Endothelial cell of umbilical vein (primary cell): ENCODE data around the gene ACAD10. TPM values are rescaled to one million over a fixed set of nuclear protein-coding genes. Genes with fewer than 3 reads are reported as not detected.
"Not testable (repeated sequence)": the region's sequence is repeated elsewhere in the genome, so short reads cannot be mapped to it uniquely, and the experiment has no call there.

Experiments used
- BruUV-seq: library from RNA; stranded (reverse); fragments of 400-500 nt; replicated peaks from 2 replicates; lab custom pipeline; 2021; lab: Mats Ljungman, UMichigan
- CTCF ChIA-PET: fragments of 300-600, 350-600 bp; sonication (Branson Sonifier 250); formaldehyde crosslinking; loops from one replicate; lab custom pipeline; 2021; ENCODE audit warnings: antibody characterized with exemption, inconsistent platforms; lab: Charles Lee
- POLR2A ChIA-PET: fragments of 300-600, 350-600 bp; sonication (Branson Sonifier 250); formaldehyde crosslinking; loops from one replicate; lab custom pipeline; 2021; ENCODE audit warnings: antibody characterized with exemption, inconsistent platforms; lab: Charles Lee
- DNase-seq: peaks from one replicate; pipeline ENCODE4 v3.0.0-alpha.2; 2011; ENCODE audit warnings: low read depth, low spot score
- FAIRE-seq: peaks from 2 replicates; lab custom pipeline; 2011; peaks lifted over from hg19 to GRCh38; lab: Jason Lieb, UNC
- H2AFZ ChIP-seq: 2 replicates; pipeline ENCODE4 v1.6.0; 2012; ENCODE audit warnings: low read depth, low read length, control low read depth, inconsistent platforms
- H3K27ac ChIP-seq: 2 replicates; pipeline ENCODE4 v1.5.1; 2011; ENCODE audit warnings: low read depth, mild to moderate bottlenecking, control low read depth, low read length, moderate library complexity; ENCODE audit not compliant: insufficient read depth
- H3K27me3 ChIP-seq, 2 experiments: 2 replicates each; pipeline versions ENCODE4 v1.6.0 to v1.6.1; 2011; ENCODE audit warnings: low read length in 2 of 2, mixed read lengths in 1 of 2; ENCODE audit not compliant: control insufficient read depth in 2 of 2, insufficient read depth in 2 of 2
- H3K36me3 ChIP-seq, 2 experiments: 2 replicates in 1 of 2; 3 replicates in 1 of 2; pipeline ENCODE4 v1.5.1; 2011; ENCODE audit warnings: low read length in 2 of 2, mild to moderate bottlenecking in 1 of 2, moderate library complexity in 1 of 2; ENCODE audit not compliant: control insufficient read depth in 2 of 2, insufficient read depth in 2 of 2; ENCODE audit errors: extremely low read depth in 1 of 2
- H3K4me1 ChIP-seq: 3 replicates; pipeline ENCODE4 v1.5.1; 2011; ENCODE audit warnings: mild to moderate bottlenecking, low read length; ENCODE audit not compliant: control insufficient read depth, insufficient read depth; ENCODE audit errors: extremely low read depth
- H3K4me2 ChIP-seq: 2 replicates; pipeline ENCODE4 v1.6.1; 2011; ENCODE audit warnings: low read length, control low read depth, mixed read lengths; ENCODE audit not compliant: insufficient read depth
- H3K4me3 ChIP-seq, 3 experiments: fragments of 200-600 bp in 1 of 3; sonication (generic), shearing (Covaris generic) in 1 of 3; replicated peaks in 1 of 3; 2 replicates each; pipeline ENCODE4 v1.5.1; 2011 to 2016; ENCODE audit warnings: control low read depth in 3 of 3, low read length in 3 of 3, mild to moderate bottlenecking in 2 of 3, inconsistent platforms in 1 of 3, low read depth in 1 of 3, moderate library complexity in 1 of 3; ENCODE audit not compliant: insufficient read depth in 1 of 3
- H3K79me2 ChIP-seq: 2 replicates; pipeline ENCODE4 v1.6.0; 2012; ENCODE audit warnings: low read length, inconsistent platforms; ENCODE audit not compliant: control insufficient read depth, insufficient read depth
- H3K9ac ChIP-seq: replicated peaks from 2 replicates; pipeline ENCODE3; 2011; ENCODE audit warnings: low read length, control low read depth; ENCODE audit not compliant: insufficient read depth; ENCODE audit errors: extremely low read depth
- H3K9me1 ChIP-seq: replicated peaks from 3 replicates; pipeline ENCODE4 v1.6.0; 2011; ENCODE audit warnings: mild to moderate bottlenecking, low read length; ENCODE audit not compliant: control insufficient read depth, insufficient read depth; ENCODE audit errors: extremely low read depth
- H3K9me3 ChIP-seq: replicated peaks from 2 replicates; pipeline ENCODE4 v1.5.1; 2012; ENCODE audit warnings: low read length, inconsistent platforms; ENCODE audit not compliant: control insufficient read depth, insufficient read depth
- H4K20me1 ChIP-seq: replicated peaks from 2 replicates; pipeline ENCODE3; 2011; ENCODE audit warnings: mild to moderate bottlenecking, low read length; ENCODE audit not compliant: control insufficient read depth, insufficient read depth; ENCODE audit errors: extremely low read depth
- EZH2 ChIP-seq: IDR thresholded peaks from 2 replicates; pipeline ENCODE4 v1.6.1; 2012; ENCODE audit warnings: borderline replicate concordance, low read depth, mild to moderate bottlenecking, moderate library complexity, low read length, inconsistent platforms; ENCODE audit not compliant: severe bottlenecking
- FOS ChIP-seq: IDR thresholded peaks from 2 replicates; pipeline ENCODE4 v1.6.1; 2011; ENCODE audit warnings: mild to moderate bottlenecking, low read length, moderate library complexity, borderline replicate concordance; ENCODE audit not compliant: insufficient read depth
- JUN ChIP-seq: IDR thresholded peaks from 2 replicates; pipeline ENCODE4 v1.6.1; 2011; ENCODE audit warnings: borderline replicate concordance, low read depth; ENCODE audit not compliant: insufficient read length, insufficient read depth
- POLR2AphosphoS5 ChIP-seq: IDR thresholded peaks from 2 replicates; pipeline ENCODE4 v1.6.1; 2012; ENCODE audit warnings: low read depth, mild to moderate bottlenecking, control low read depth, low read length, moderate library complexity; ENCODE audit not compliant: insufficient read depth
- dilution Hi-C: fragments of 300-500 bp; cut with MboI; formaldehyde crosslinking; loops from one replicate; pipeline ENCODE4 v1.15.0; 2019; ENCODE audit warnings: low sequenced_read_pairs; ENCODE audit not compliant: extremely low pct_ligation_motif_present
- intact Hi-C: fragments of 100-400 bp; cut with micrococcal nuclease; formaldehyde crosslinking; loops from one replicate; pipeline ENCODE4 v1.10.0; 2022
- polyA plus RNA-seq, 4 experiments: library from polyadenylated mRNA; depleted of rRNA in 3 of 4; stranded (reverse) in 3 of 4; unstranded in 1 of 4; fragments of >200 nt; gene quantifications; 2 replicates each; pipeline versions ENCODE4 v1.2.1 to v1.2.3, GENCODE V29; 2011 to 2012; ENCODE audit warnings: missing spikeins in 1 of 4
- total RNA-seq: library from RNA; stranded (reverse); gene quantifications from 2 replicates; pipeline ENCODE4 v1.2.3, GENCODE V29; 2021

The ACAD10 gene
- total and polyA plus RNA-seq, 2 donors (not counting 3 experiments of a cell fraction or from before 2014, with no cell fraction given), result 15.2 to 16.3 TPM

DNA sequence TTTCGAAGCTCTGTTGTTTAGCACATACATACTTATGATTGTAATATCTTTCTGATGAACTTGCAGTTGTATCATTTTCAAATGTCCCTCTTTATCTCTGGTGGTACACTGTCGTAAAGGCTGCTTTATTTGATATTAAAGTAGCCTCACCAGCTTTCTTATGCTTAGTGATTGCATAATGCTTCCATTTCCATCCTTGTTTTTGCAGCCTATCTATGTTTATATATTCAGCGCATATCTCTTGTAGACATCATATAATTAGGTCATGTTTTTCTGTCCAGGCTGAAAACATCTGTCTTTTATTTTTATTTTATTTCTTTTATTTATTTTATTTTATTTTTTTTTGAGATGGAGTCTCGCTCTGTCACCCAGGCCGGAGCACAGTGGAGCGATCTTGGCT is 34.6 kb downstream of the ACAD10 start:
- no peaks in the 10 kb centered on the region for H4K20me1 ChIP-seq
- ChIA-PET POLR2A (no interaction called here), CTCF (interaction anchor here (1.0 kb wide), 1 partner anchor 9 kb away, joined by 4 read pairs; no protein-coding TSS in a partner anchor)
- H3K27ac ChIP-seq, result no peak overlapping the region
- H3K36me3 ChIP-seq, result no peaks in the 10 kb centered on the region
- no peak for DNase-seq
- intact Hi-C loops (no loop called here), dilution Hi-C loops (no loop called here)
- no peak overlapping the region for H3K4me3 ChIP-seq
- H3K9ac ChIP-seq, result no peak overlapping the region
- no peak overlapping the region for H3K4me2 ChIP-seq
- H3K79me2 ChIP-seq, result no peaks in the 10 kb centered on the region
- no peaks in the 10 kb centered on the region for H3K4me1 ChIP-seq
- H3K9me3 ChIP-seq, result no peaks in the 10 kb centered on the region
- no peak for TF ChIP-seq EZH2
- TF ChIP-seq JUN, result no peak
- no peak for TF ChIP-seq POLR2AphosphoS5
- no peak for TF ChIP-seq FOS
- FAIRE-seq, result no peak
- H3K9me1 ChIP-seq, result no peaks in the 10 kb centered on the region
- H2AFZ ChIP-seq, result no peak overlapping the region
- no TSS peak for BruUV-seq
- H3K27me3 ChIP-seq, result no peaks in the 10 kb centered on the region

DNA sequence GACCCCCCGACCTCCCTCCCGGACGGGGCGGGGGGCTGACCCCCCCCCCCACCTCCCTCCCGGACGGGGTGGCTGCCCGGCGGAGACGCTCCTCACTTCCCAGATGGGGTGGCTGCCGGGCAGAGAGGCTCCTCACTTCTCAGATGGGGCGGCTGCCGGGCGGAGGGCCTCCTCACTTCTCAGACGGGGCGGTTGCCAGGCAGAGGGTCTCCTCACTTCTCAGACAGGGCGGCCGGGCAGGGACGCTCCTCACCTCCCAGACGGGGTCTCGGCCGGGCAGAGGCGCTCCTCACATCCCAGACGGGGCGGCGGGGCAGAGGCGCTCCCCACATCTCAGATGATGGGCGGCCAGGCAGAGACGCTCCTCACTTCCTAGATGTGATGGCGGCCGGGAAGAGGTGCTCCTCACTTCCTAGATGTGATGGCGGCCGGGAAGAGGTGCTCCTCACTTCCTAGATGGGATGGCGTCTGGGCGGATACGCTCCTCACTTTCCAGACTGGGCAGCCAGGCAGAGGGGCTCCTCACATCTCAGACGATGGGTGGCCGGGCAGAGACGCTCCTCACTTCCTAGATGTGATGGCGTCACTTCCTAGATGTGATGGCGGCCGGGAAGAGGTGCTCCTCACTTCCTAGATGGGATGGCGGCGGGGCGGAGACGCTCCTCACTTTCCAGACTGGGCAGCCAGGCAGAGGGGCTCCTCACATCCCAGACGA is 38.0 kb downstream of the ACAD10 start:
- H3K36me3 ChIP-seq, H3K9me1 ChIP-seq, BruUV-seq, H3K27me3 ChIP-seq, DNase-seq, H3K4me3 ChIP-seq, POLR2A ChIA-PET, H3K9me3 ChIP-seq, CTCF ChIA-PET, dilution Hi-C loops, H3K79me2 ChIP-seq, H3K27ac ChIP-seq, H3K9ac ChIP-seq, H3K4me2 ChIP-seq, H2AFZ ChIP-seq, intact Hi-C loops, FAIRE-seq, H3K4me1 ChIP-seq, H4K20me1 ChIP-seq: not testable (repeated sequence)
